Naive B cell (primary cell): Measurements from ENCODE around the gene CDK9. TPM values are rescaled to one million over a fixed set of nuclear protein-coding genes. Genes with fewer than 3 reads are reported as not detected.
A peak's percentile ranks its signal among the peaks of the same experiment; 100 is the strongest.

Experiments used
- ATAC-seq, 2 donors: fragments of 150-1000 bp; cut with Tn5 transposase; 2 replicates each; pipeline ENCODE4 v1.10.0; 2021; ENCODE audit warnings: low read depth in 2 of 2, mild to moderate bottlenecking in 2 of 2, moderate library complexity in 2 of 2
- DNase-seq: peaks from one replicate; pipeline ENCODE4 v3.0.0; 2022
- H3K27ac Mint-ChIP-seq, 6 donors: one replicate each; pipeline ENCODE4 v1.8.0; 2020 to 2022; ENCODE audit warnings: mild to moderate bottlenecking in 6 of 6, mixed read lengths in 6 of 6, moderate library complexity in 5 of 6, inconsistent platforms in 2 of 6
- H3K27me3 Mint-ChIP-seq, 3 donors: one replicate each; pipeline ENCODE4 v1.8.0; 2021 to 2022; ENCODE audit warnings: mixed read lengths in 3 of 3, mild to moderate bottlenecking in 1 of 3
- H3K36me3 Mint-ChIP-seq, 2 donors: one replicate each; pipeline ENCODE4 v1.8.0; 2020 to 2022; ENCODE audit warnings: mixed read lengths in 2 of 2, inconsistent platforms in 1 of 2, mild to moderate bottlenecking in 1 of 2
- H3K4me1 Mint-ChIP-seq, 3 donors: one replicate each; pipeline ENCODE4 v1.8.0; 2020 to 2022; ENCODE audit warnings: mixed read lengths in 3 of 3, inconsistent platforms in 1 of 3, mild to moderate bottlenecking in 1 of 3, moderate library complexity in 1 of 3
- H3K4me3 Mint-ChIP-seq, 8 donors: one replicate each; pipeline ENCODE4 v1.8.0; 2020 to 2022; ENCODE audit warnings: mild to moderate bottlenecking in 8 of 8, mixed read lengths in 8 of 8, moderate library complexity in 8 of 8, inconsistent platforms in 2 of 8
- H3K9me3 Mint-ChIP-seq, 7 donors: one replicate each; pipeline ENCODE4 v1.8.0; 2020 to 2022; ENCODE audit warnings: mixed read lengths in 7 of 7, mild to moderate bottlenecking in 5 of 7, inconsistent platforms in 2 of 7, moderate library complexity in 1 of 7
- polyA plus RNA-seq, 6 donors: library from polyadenylated mRNA; unstranded; fragments of 300-500 nt; fragmentation: Illumina TruSeq; gene quantifications; one replicate each; pipeline ENCODE4 v1.2.3, GENCODE V29; 2021; ENCODE audit warnings: low read depth in 6 of 6

Gene CDK9
- polyA plus RNA-seq, 6 donors from 2014 or later = 37.3 to 88.8 (median 43.2) TPM

GRCh38 chr9:127806871-127807270, 21.0 kb downstream of the CDK9 start:
- no peaks in the 10 kb centered on the region for H3K27me3 Mint-ChIP-seq
- ATAC-seq = no peak
- H3K4me1 Mint-ChIP-seq = peaks cover 16 to 34% (median 31%) of the 10 kb centered on the region in 3 donors
- no peak for DNase-seq
- H3K9me3 Mint-ChIP-seq = no peaks in the 10 kb centered on the region
- H3K4me3 Mint-ChIP-seq = no peak overlapping the region
- H3K36me3 Mint-ChIP-seq = no peaks in the 10 kb centered on the region
- H3K27ac Mint-ChIP-seq = peak overlapping the region in 1 of 6 donors; percentile 40

DNA sequence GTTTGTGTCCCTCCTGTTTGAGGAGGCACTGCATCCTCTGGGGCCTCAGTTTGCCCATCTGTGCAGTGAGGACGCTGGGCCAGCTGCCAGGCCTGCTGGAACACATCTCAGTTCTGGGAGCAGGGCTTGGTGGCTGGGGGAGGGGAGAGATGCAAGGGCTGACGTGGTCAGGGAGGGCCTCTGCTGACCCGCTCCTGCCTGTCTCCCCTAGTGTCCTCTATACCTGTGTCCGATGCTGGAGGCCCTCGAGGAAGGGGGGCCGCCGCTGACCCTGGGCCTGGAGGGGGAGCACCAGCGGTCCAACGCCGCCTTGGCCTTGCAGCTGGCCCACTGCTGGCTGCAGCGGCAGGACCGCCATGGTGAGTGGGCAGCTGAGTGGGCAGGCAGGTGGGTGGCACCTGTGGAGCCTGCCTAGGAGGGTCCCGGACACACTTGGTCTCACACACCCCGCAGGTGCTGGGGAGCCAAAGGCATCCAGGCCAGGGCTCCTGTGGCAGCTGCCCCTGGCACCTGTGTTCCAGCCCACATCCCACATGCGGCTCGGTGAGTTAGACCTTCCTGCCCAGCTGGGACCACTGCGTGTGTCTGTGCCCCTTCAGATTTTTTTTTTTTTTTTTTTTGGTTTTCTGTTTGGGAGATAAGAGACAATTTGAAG, 22.6 kb downstream of the CDK9 start:
- H3K4me1 Mint-ChIP-seq = peaks cover 7 to 22% (median 18%) of the 10 kb centered on the region in 3 donors
- no peak overlapping the region for H3K4me3 Mint-ChIP-seq
- H3K27me3 Mint-ChIP-seq = no peaks in the 10 kb centered on the region
- DNase-seq (no peak), ATAC-seq (no peak)
- no peak overlapping the region for H3K27ac Mint-ChIP-seq
- H3K36me3 Mint-ChIP-seq = no peaks in the 10 kb centered on the region
- H3K9me3 Mint-ChIP-seq = no peaks in the 10 kb centered on the region

GRCh38 chr9:127809002-127809539, 23.2 kb downstream of the CDK9 start:
- Mint-ChIP-seq H3K4me1 (peaks cover 4 to 16% (median 12%) of the 10 kb centered on the region in 3 donors), H3K9me3 (no peaks in the 10 kb centered on the region), H3K27me3 (no peaks in the 10 kb centered on the region), H3K4me3 (no peak overlapping the region), H3K27ac (peak overlapping the region in 1 of 6 donors; percentile 47), H3K36me3 (no peaks in the 10 kb centered on the region)
- DNase-seq = no peak
- ATAC-seq = no peak

DNA sequence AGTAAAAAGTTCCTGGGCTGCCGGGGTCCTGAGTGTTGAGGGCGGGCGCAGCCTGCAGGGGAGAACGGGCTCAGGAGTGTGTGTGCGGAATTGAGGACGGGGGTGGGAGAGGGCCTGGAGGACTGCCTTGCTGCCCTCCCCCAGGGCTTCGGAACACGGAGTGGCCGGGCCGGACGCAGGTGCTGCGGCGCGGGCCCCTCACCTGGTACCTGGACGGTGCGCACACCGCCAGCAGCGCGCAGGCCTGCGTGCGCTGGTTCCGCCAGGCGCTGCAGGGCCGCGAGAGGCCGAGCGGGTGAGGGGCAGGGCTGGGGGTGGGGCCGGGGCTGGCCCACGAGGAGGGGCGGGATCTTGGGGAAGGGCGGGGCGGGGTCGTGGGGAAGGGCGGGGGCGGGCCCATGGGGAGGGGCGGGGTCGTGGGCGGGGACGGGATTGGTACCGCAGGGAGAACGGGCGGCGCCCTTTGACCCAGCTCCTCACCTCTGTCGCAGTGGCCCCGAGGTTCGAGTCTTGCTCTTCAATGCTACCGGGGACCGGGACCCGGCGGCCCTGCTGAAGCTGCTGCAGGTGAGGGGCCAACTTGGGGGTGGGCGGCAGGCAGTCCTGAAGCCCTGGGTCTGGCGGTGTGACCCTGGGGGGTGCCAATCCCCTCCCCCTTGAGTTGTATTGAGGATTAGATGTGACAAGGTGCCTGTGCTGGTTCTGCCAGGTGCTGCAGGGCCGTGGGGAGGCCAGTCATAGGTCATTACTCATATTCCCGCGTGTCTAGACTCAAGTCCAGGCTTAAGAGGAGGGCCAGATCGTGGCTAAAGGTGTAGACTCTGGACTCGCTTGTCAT, 23.9 kb downstream of the CDK9 start:
- peak overlapping the region in 1 of 8 donors; percentile 15 for H3K4me3 Mint-ChIP-seq
- no peaks in the 10 kb centered on the region for H3K36me3 Mint-ChIP-seq
- no peaks in the 10 kb centered on the region for H3K9me3 Mint-ChIP-seq
- no peak for ATAC-seq
- no peak overlapping the region for H3K27ac Mint-ChIP-seq
- peaks cover 4 to 9% (median 6%) of the 10 kb centered on the region in 3 donors for H3K4me1 Mint-ChIP-seq
- H3K27me3 Mint-ChIP-seq = no peaks in the 10 kb centered on the region
- DNase-seq = no peak

DNA sequence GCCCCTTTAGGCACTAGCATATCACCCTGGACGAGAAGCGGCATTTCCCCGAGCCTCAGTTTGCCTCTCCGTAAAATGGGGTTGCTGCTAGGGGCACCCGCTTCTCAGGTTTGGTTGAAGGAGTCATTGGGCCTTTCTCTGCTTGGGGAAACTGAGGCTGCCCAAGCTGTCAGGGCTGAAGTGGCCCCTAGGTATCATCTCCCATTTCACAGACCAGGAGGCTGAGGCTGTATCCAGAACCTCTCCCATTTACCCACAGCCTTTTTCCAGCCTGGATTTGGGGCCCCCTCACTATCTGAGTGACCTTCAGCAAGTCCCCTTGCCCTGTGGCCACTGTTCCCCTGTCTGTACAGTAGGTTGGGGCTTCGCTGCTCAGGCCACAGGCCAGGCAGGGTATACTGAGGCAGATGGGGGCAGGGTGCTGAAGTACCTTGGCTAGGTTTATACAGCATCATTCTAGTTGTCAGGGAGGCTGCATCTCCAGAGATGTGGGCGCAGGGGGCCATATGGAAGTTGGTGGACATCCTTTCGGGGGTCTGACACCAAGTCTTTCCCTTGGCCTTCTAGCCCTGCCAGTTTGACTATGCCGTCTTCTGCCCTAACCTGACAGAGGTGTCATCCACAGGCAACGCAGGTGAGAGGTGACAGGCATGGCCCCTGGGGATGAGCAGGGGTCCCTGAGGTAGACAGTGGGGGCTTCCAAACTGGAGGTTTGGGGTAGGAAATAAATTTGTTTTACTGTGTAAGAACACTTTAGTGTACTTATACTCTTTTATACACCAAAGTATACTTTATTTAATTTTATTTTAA, 24.7 kb downstream of the CDK9 start:
- DNase-seq (no peak), ATAC-seq (no peak)
- no peaks in the 10 kb centered on the region for H3K27me3 Mint-ChIP-seq
- peaks cover 4 to 8% (median 6%) of the 10 kb centered on the region in 3 donors for H3K4me1 Mint-ChIP-seq
- no peaks in the 10 kb centered on the region for H3K9me3 Mint-ChIP-seq
- H3K36me3 Mint-ChIP-seq = no peaks in the 10 kb centered on the region
- no peak overlapping the region for H3K4me3 Mint-ChIP-seq
- H3K27ac Mint-ChIP-seq = peak overlapping the region in 1 of 6 donors; percentile 27

- peaks cover 0 to 2% (median 0%) of the 10 kb centered on the region in 3 donors for H3K4me1 Mint-ChIP-seq
- H3K4me3 Mint-ChIP-seq = no peak overlapping the region
- ATAC-seq (no peak), DNase-seq (no peak)
- no peaks in the 10 kb centered on the region for H3K27me3 Mint-ChIP-seq
- H3K27ac Mint-ChIP-seq = peak overlapping the region in 1 of 6 donors; percentile 54
- H3K9me3 Mint-ChIP-seq = no peaks in the 10 kb centered on the region
- peaks cover 0 to under 1% of the 10 kb centered on the region in 2 donors for H3K36me3 Mint-ChIP-seq
These were observed 26.2 kb downstream of the CDK9 start for GRCh38 chr9:127812011-127812410.

DNA sequence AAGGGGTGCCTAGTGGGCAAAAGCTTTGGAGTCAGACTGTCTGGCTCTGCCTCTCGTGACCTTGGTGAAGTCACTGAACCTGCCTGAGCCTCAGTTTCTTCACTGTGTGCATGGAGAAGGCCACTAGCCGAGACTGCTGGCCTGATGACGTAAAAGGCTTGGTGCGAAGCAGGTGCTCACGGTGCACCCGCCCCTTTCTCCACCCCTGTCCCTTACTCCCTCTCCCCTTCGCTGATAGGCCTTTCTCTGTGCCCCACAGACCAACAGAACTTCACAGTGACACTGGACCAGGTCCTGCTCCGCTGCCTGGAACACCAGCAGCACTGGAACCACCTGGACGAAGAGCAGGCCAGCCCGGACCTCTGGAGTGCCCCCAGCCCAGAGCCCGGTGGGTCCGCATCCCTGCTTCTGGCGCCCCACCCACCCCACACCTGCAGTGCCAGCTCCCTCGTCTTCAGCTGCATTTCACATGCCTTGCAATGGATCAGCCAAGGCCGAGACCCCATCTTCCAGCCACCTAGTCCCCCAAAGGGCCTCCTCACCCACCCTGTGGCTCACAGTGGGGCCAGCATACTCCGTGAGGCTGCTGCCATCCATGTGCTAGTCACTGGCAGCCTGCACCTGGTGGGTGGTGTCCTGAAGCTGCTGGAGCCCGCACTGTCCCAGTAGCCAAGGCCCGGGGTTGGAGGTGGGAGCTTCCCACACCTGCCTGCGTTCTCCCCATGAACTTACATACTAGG, 27.3 kb downstream of the CDK9 start:
- Mint-ChIP-seq H3K4me3 (no peak overlapping the region), H3K36me3 (peaks cover 7 to 12% of the 10 kb centered on the region in 2 donors), H3K4me1 (peaks cover 0 to 2% (median under 1%) of the 10 kb centered on the region in 3 donors), H3K27me3 (no peaks in the 10 kb centered on the region), H3K9me3 (no peaks in the 10 kb centered on the region), H3K27ac (no peak overlapping the region)
- DNase-seq (no peak), ATAC-seq (no peak)

DNA sequence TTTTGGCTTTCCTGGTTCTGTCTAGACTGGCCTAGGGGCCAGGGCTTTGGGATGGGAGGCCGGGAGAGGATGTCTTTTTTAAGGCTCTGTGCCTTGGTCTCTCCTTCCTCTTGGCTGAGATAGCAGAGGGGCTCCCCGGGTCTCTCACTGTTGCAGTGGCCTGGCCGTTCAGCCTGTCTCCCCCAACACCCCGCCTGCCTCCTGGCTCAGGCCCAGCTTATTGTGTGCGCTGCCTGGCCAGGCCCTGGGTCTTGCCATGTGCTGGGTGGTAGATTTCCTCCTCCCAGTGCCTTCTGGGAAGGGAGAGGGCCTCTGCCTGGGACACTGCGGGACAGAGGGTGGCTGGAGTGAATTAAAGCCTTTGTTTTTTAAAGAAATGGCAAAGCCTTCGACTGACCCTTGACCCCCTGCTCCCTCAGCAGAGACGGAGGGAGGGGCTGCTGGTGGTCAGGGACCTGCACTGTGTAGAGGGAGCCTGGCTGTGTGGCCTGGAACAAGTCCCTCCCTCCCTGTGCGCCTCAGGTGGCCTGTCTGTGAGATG, 27.9 kb downstream of the CDK9 start:
- H3K27ac Mint-ChIP-seq = no peak overlapping the region
- no peak for DNase-seq
- H3K36me3 Mint-ChIP-seq = peaks cover 7 to 17% of the 10 kb centered on the region in 2 donors
- no peaks in the 10 kb centered on the region for H3K27me3 Mint-ChIP-seq
- peaks cover 2 to 5% (median 4%) of the 10 kb centered on the region in 3 donors for H3K4me1 Mint-ChIP-seq
- no peak for ATAC-seq
- no peaks in the 10 kb centered on the region for H3K9me3 Mint-ChIP-seq
- H3K4me3 Mint-ChIP-seq = no peak overlapping the region

- DNase-seq (no peak), ATAC-seq (no peak)
- Mint-ChIP-seq H3K27ac (peak overlapping the region in 3 of 6 donors; percentile 60 to 85 (median 63)), H3K36me3 (peaks cover 7 to 17% of the 10 kb centered on the region in 2 donors), H3K27me3 (no peaks in the 10 kb centered on the region), H3K9me3 (no peaks in the 10 kb centered on the region), H3K4me3 (no peak overlapping the region), H3K4me1 (peaks cover 0 to 5% (median 4%) of the 10 kb centered on the region in 3 donors)
These were observed 29.0 kb downstream of the CDK9 start for GRCh38 chr9:127814619-127815511.

- Mint-ChIP-seq H3K9me3 (no peaks in the 10 kb centered on the region), H3K4me3 (no peak overlapping the region), H3K36me3 (peaks cover 7 to 17% of the 10 kb centered on the region in 2 donors), H3K27ac (no peak overlapping the region), H3K4me1 (peaks cover 0 to 5% (median 4%) of the 10 kb centered on the region in 3 donors), H3K27me3 (no peaks in the 10 kb centered on the region)
- no peak for ATAC-seq
- no peak for DNase-seq
These were observed 29.9 kb downstream of the CDK9 start for GRCh38 chr9:127815512-127816361.

- peaks cover 0 to 5% (median 4%) of the 10 kb centered on the region in 3 donors for H3K4me1 Mint-ChIP-seq
- ATAC-seq (no peak), DNase-seq (no peak)
- H3K4me3 Mint-ChIP-seq = no peak overlapping the region
- peaks cover 7 to 17% of the 10 kb centered on the region in 2 donors for H3K36me3 Mint-ChIP-seq
- H3K27me3 Mint-ChIP-seq = no peaks in the 10 kb centered on the region
- H3K9me3 Mint-ChIP-seq = no peaks in the 10 kb centered on the region
- peak overlapping the region in 1 of 6 donors; percentile 69 for H3K27ac Mint-ChIP-seq
These were observed 30.5 kb downstream of the CDK9 start for GRCh38 chr9:127816362-127816725.
